ENCODE data around the gene NOX3.

GRCh38 chr6:155374681-155375080 is 81.0 kb downstream of the NOX3 start:
- TF ChIP-seq CREB5 (CRISPR knock-in tag; IDR thresholded peaks at IDR 0.05; ENCODE audit: low read depth): no peak
- no peak for TF ChIP-seq ZFP3 (CRISPR knock-in tag; IDR thresholded peaks at IDR 0.05)
- no peak for TF ChIP-seq TSHZ2 (CRISPR knock-in tag; IDR thresholded peaks at IDR 0.05)
- no peak for TF ChIP-seq GLIS3 (CRISPR knock-in tag; IDR thresholded peaks at IDR 0.05)
- TF ChIP-seq ZFP30 (CRISPR knock-in tag; IDR thresholded peaks at IDR 0.05): no peak
- no peak for TF ChIP-seq RARB (CRISPR knock-in tag; IDR thresholded peaks at IDR 0.05)
- no peak for TF ChIP-seq ZNF70 (CRISPR knock-in tag; IDR thresholded peaks at IDR 0.05)
- TF ChIP-seq ISL1 (CRISPR knock-in tag; IDR thresholded peaks at IDR 0.05): no peak
- TF ChIP-seq PATZ1 (CRISPR knock-in tag; IDR thresholded peaks at IDR 0.05; ENCODE audit: borderline replicate concordance): no peak
- no peak for TF ChIP-seq CSDC2 (CRISPR knock-in tag; IDR thresholded peaks at IDR 0.05)
- TF ChIP-seq TCF4 (CRISPR knock-in tag; IDR thresholded peaks at IDR 0.05; ENCODE audit: borderline replicate concordance): no peak
- no peak for TF ChIP-seq POU6F1 (CRISPR knock-in tag; IDR thresholded peaks at IDR 0.05; ENCODE audit: borderline replicate concordance, low read depth)

Measured in SK-N-SH treated with all-trans-retinoic acid at 6 μM for 48 hours (cell line).